Keratinocyte (primary cell): ENCODE results near the gene HKDC1. TPM values are rescaled to one million over a fixed set of nuclear protein-coding genes. Genes with fewer than 3 reads are reported as not detected.
A peak's percentile ranks its signal among the peaks of the same experiment; 100 is the strongest.

Experiments
- DNase-seq: peaks from one replicate; pipeline ENCODE4 v3.0.0-alpha.2; 2011; ENCODE audit warnings: low read depth, missing footprints, low spot score
- FAIRE-seq: peaks from 2 replicates; lab custom pipeline; 2011; peaks lifted over from hg19 to GRCh38; lab: Jason Lieb, UNC
- H2AFZ ChIP-seq: 2 replicates; pipeline ENCODE4 v1.6.0; 2012; ENCODE audit warnings: low read length, control low read depth, inconsistent platforms; ENCODE audit not compliant: control insufficient read depth
- H3K27ac ChIP-seq: 2 replicates; pipeline ENCODE4 v1.5.1; 2011; ENCODE audit warnings: low read length; ENCODE audit not compliant: control insufficient read depth, insufficient read depth
- H3K27me3 ChIP-seq: 3 replicates; pipeline ENCODE4 v1.6.0; 2011; ENCODE audit warnings: low read length; ENCODE audit not compliant: control insufficient read depth, insufficient read depth; ENCODE audit errors: extremely low read depth
- H3K36me3 ChIP-seq, 2 experiments: 2 replicates in 1 of 2; 3 replicates in 1 of 2; pipeline ENCODE4 v1.5.1; 2011; ENCODE audit warnings: low read length in 2 of 2, mild to moderate bottlenecking in 1 of 2; ENCODE audit not compliant: control insufficient read depth in 2 of 2, insufficient read depth in 2 of 2; ENCODE audit errors: extremely low read depth in 1 of 2
- H3K4me1 ChIP-seq: 3 replicates; pipeline ENCODE4 v1.5.1; 2011; ENCODE audit warnings: low read length; ENCODE audit not compliant: control insufficient read depth, insufficient read depth; ENCODE audit errors: extremely low read depth
- H3K4me2 ChIP-seq: 3 replicates; pipeline ENCODE4 v1.6.0; 2011; ENCODE audit warnings: low read depth, low read length; ENCODE audit not compliant: control insufficient read depth, insufficient read depth; ENCODE audit errors: extremely low read depth
- H3K4me3 ChIP-seq, 3 experiments: fragments of 200-600 bp in 1 of 3; sonication (generic) in 1 of 3; 2 replicates in 2 of 3; 3 replicates in 1 of 3; pipeline ENCODE4 v1.5.1; 2011 to 2016; ENCODE audit warnings: low read length in 3 of 3, mild to moderate bottlenecking in 3 of 3, control low read depth in 2 of 3, inconsistent platforms in 1 of 3, low read depth in 1 of 3, mixed read lengths in 1 of 3, mixed run types in 1 of 3, moderate library complexity in 1 of 3; ENCODE audit not compliant: control insufficient read depth in 2 of 3, insufficient read depth in 2 of 3; ENCODE audit errors: extremely low read depth in 1 of 3
- H3K79me2 ChIP-seq: 2 replicates; pipeline ENCODE4 v1.6.0; 2012; ENCODE audit warnings: low read length; ENCODE audit not compliant: control insufficient read depth, insufficient read depth
- H3K9ac ChIP-seq: 3 replicates; pipeline ENCODE4 v1.6.0; 2011; ENCODE audit warnings: low read length; ENCODE audit not compliant: control insufficient read depth, insufficient read depth; ENCODE audit errors: extremely low read depth
- H3K9me1 ChIP-seq: 3 replicates; pipeline ENCODE4 v1.6.0; 2011; ENCODE audit warnings: low read length; ENCODE audit not compliant: control insufficient read depth, insufficient read depth; ENCODE audit errors: extremely low read depth
- H3K9me3 ChIP-seq: 2 replicates; pipeline ENCODE4 v1.5.1; 2012; ENCODE audit warnings: low read depth, low read length; ENCODE audit not compliant: control insufficient read depth
- H4K20me1 ChIP-seq: 3 replicates; pipeline ENCODE4 v1.6.0; 2011; ENCODE audit warnings: low read length; ENCODE audit not compliant: control insufficient read depth, insufficient read depth; ENCODE audit errors: extremely low read depth
- EZH2 ChIP-seq: IDR thresholded peaks from one replicate; pipeline ENCODE4 v1.6.1; 2012; ENCODE audit warnings: inconsistent platforms, mild to moderate bottlenecking, low read length, moderate library complexity
- dilution Hi-C: fragments of 300-500 bp; cut with MboI; formaldehyde crosslinking; loops from one replicate; pipeline ENCODE4 v1.7.0; 2020; ENCODE audit warnings: low sequenced_read_pairs; ENCODE audit not compliant: extremely low pct_ligation_motif_present
- polyA plus RNA-seq, 5 experiments: library from polyadenylated mRNA; depleted of rRNA in 3 of 5; stranded (reverse) in 3 of 5; stranded (forward) in 1 of 5; unstranded in 1 of 5; fragments of >200 nt; gene quantifications; 1 replicate in 1 of 5; 2 replicates in 3 of 5; 3 replicates in 1 of 5; pipeline versions ENCODE4 v1.2.1 to v1.2.3, GENCODE V29; 2011 to 2012; ENCODE audit warnings: missing spikeins in 2 of 5, low read depth in 1 of 5, low replicate concordance in 1 of 5
- TF ChIP-seq, protein P1 (sequence below), 3 experiments: IDR thresholded peaks in 1 of 3; conservative IDR thresholded peaks in 1 of 3; optimal IDR thresholded peaks in 1 of 3; 2 replicates in 2 of 3; 3 replicates in 1 of 3; pipeline versions ENCODE3 to v1.5.1; 2011; ENCODE audit warnings: low read length in 3 of 3, mild to moderate bottlenecking in 3 of 3, moderate library complexity in 2 of 3, control low read depth in 1 of 3, inconsistent platforms in 1 of 3; ENCODE audit not compliant: insufficient read depth in 2 of 3; ENCODE audit errors: extremely low read depth in 1 of 3

The HKDC1 gene
- polyA plus RNA-seq, 1 donor (not counting 4 experiments of a cell fraction or from before 2014, with no cell fraction given), result 0.33 TPM

DNA sequence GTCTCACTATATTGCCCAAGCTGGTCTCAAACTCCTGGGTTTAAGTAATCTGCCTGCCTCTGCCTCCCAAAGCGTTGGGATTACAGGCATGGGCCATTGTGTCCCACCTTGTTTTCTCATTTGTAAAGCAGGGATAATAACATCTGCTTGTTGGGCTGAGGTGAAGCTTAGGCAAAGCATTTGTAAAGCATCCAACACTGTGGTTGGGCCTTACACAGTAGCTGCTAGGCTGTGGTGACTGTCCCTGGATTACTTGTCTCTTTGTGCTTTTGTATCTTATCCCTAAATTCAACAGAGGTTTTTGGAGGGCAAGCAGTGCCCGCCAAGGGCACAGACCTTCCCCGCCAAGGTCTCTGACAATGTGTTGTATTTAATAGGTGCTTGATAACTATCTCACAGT, 14.3 kb downstream of the HKDC1 start:
- no peak for TF ChIP-seq EZH2
- TF ChIP-seq, protein P1, sequence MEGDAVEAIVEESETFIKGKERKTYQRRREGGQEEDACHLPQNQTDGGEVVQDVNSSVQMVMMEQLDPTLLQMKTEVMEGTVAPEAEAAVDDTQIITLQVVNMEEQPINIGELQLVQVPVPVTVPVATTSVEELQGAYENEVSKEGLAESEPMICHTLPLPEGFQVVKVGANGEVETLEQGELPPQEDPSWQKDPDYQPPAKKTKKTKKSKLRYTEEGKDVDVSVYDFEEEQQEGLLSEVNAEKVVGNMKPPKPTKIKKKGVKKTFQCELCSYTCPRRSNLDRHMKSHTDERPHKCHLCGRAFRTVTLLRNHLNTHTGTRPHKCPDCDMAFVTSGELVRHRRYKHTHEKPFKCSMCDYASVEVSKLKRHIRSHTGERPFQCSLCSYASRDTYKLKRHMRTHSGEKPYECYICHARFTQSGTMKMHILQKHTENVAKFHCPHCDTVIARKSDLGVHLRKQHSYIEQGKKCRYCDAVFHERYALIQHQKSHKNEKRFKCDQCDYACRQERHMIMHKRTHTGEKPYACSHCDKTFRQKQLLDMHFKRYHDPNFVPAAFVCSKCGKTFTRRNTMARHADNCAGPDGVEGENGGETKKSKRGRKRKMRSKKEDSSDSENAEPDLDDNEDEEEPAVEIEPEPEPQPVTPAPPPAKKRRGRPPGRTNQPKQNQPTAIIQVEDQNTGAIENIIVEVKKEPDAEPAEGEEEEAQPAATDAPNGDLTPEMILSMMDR (optimal IDR thresholded peaks at IDR 0.05 in 1 of 3, IDR thresholded peaks at IDR 0.05 in 1 of 3, conservative IDR thresholded peaks at IDR 0.05 in 1 of 3; ENCODE audit: extremely low read depth in 1 of 3, insufficient read depth in 2 of 3, low read length in 3 of 3), result no peak
- dilution Hi-C loops, result no loop called here
- no peak overlapping the region for H3K4me2 ChIP-seq

DNA sequence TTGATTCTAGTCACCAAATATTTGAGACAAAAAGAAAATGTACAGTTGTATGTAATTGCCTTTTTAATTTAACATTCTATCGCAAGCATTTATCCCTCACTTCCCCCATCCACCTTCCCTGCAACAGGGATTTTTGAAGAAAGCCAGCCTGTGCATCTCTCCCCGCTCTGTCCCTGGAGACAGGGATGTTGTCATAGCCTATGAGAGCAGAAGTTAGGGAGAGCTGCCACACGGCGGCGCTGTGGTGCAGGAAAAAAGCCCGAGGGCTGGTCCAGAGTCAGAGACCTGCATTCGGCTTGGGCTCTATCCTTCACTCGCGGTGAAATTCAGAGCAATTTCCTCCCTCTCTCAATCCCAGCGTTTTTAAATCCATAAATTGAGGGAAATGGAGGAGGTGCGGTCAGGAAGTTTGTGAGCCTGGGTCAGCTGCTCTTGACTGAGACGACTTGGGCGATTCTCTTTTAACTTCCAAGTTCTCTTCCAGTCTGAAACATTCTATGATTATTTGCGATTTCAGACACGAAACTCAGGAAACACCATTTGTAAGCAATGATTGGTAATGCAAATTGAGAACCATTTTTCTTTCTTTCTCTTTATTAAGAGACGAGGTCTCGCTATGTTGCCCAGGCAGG, 17.5 kb downstream of the HKDC1 start:
- H2AFZ ChIP-seq, result peak overlapping the region; percentile 46
- H3K4me2 ChIP-seq, result no peak overlapping the region
- H3K36me3 ChIP-seq, result no peaks in the 10 kb centered on the region
- FAIRE-seq (peak; percentile 74), DNase-seq (no peak)
- H4K20me1 ChIP-seq, result no peaks in the 10 kb centered on the region
- no peak overlapping the region for H3K4me3 ChIP-seq
- no peaks in the 10 kb centered on the region for H3K9me1 ChIP-seq
- no peak for TF ChIP-seq EZH2
- TF ChIP-seq, protein P1 (optimal IDR thresholded peaks at IDR 0.05 in 1 of 3, IDR thresholded peaks at IDR 0.05 in 1 of 3, conservative IDR thresholded peaks at IDR 0.05 in 1 of 3; ENCODE audit: extremely low read depth in 1 of 3, insufficient read depth in 2 of 3, low read length in 3 of 3), result peak; percentile 89 to 94 (median 93)
- no peaks in the 10 kb centered on the region for H3K27me3 ChIP-seq
- H3K4me1 ChIP-seq, result peaks cover 27% of the 10 kb centered on the region
- no peak overlapping the region for H3K9ac ChIP-seq
- dilution Hi-C loops, result no loop called here
- no peak overlapping the region for H3K27ac ChIP-seq
- H3K9me3 ChIP-seq, result no peaks in the 10 kb centered on the region
- no peaks in the 10 kb centered on the region for H3K79me2 ChIP-seq

More for the DNA sequence above, 14.3 kb downstream of the HKDC1 start:
- H4K20me1 ChIP-seq, result no peaks in the 10 kb centered on the region
- no peaks in the 10 kb centered on the region for H3K36me3 ChIP-seq
- no peaks in the 10 kb centered on the region for H3K9me3 ChIP-seq
- no peaks in the 10 kb centered on the region for H3K27me3 ChIP-seq
- H3K4me3 ChIP-seq, result no peak overlapping the region
- FAIRE-seq (no peak), DNase-seq (no peak)
- H3K79me2 ChIP-seq, result no peaks in the 10 kb centered on the region
- no peaks in the 10 kb centered on the region for H3K9me1 ChIP-seq
- H3K27ac ChIP-seq, result no peak overlapping the region
- peaks cover 20% of the 10 kb centered on the region for H3K4me1 ChIP-seq
- no peak overlapping the region for H2AFZ ChIP-seq
- no peak overlapping the region for H3K9ac ChIP-seq
